Glutamatergic neuron (in vitro differentiated cells): ENCODE data around the gene REEP5. TPM values are rescaled to one million over a fixed set of nuclear protein-coding genes. Genes with fewer than 3 reads are reported as not detected.
A peak's percentile ranks its signal among the peaks of the same experiment; 100 is the strongest.

Source experiments
- DNase-seq: peaks from one replicate; pipeline ENCODE4 v3.0.0; 2022
- H3K27ac Mint-ChIP-seq: one replicate; pipeline ENCODE4 v1.8.0; 2020; ENCODE audit warnings: mild to moderate bottlenecking, mixed read lengths, inconsistent platforms; ENCODE audit not compliant: unreplicated experiment
- H3K27me3 Mint-ChIP-seq: one replicate; pipeline ENCODE4 v1.8.0; 2020; ENCODE audit warnings: mild to moderate bottlenecking, moderate library complexity, mixed read lengths, inconsistent platforms; ENCODE audit not compliant: unreplicated experiment
- H3K36me3 Mint-ChIP-seq: one replicate; pipeline ENCODE4 v1.8.0; 2020; ENCODE audit warnings: mild to moderate bottlenecking, mixed read lengths, inconsistent platforms; ENCODE audit not compliant: unreplicated experiment
- H3K4me1 Mint-ChIP-seq: one replicate; pipeline ENCODE4 v1.8.0; 2020; ENCODE audit warnings: mild to moderate bottlenecking, low read depth, mixed read lengths, inconsistent platforms; ENCODE audit not compliant: unreplicated experiment
- H3K4me3 Mint-ChIP-seq: one replicate; pipeline ENCODE4 v1.8.0; 2020; ENCODE audit warnings: mild to moderate bottlenecking, mixed read lengths, inconsistent platforms; ENCODE audit not compliant: unreplicated experiment
- H3K9me3 Mint-ChIP-seq: one replicate; pipeline ENCODE4 v1.8.0; 2020; ENCODE audit warnings: mild to moderate bottlenecking, moderate library complexity, mixed read lengths, inconsistent platforms; ENCODE audit not compliant: unreplicated experiment
- long read RNA-seq: library from polyadenylated mRNA; unstranded; transcript quantifications from one replicate; pipeline ENCODE4 v2.0.0, GENCODE V29; 2020; ENCODE audit not compliant: unreplicated experiment
- total RNA-seq: library from RNA; stranded (reverse); fragmentation: NEBNext Ultra II Directional; extraction: Animal tissue kit (Norgen Biotek cat#: 25700); gene quantifications from one replicate; pipeline ENCODE4 v1.2.1, GENCODE V29; 2021; ENCODE audit not compliant: unreplicated experiment
- TF ChIP-seq, protein P1 (sequence below): fragments of 200-600 bp; sonication (generic); IDR thresholded peaks from one replicate; pipeline ENCODE4 v1.5.0; 2021; ENCODE audit not compliant: partially characterized antibody, unreplicated experiment

REEP5 gene
- 108 TPM for total RNA-seq
- long read RNA-seq, transcript REEP5-202 (5 exons, 3,326 nt): major isoform, 125 of 131 reads
- long read RNA-seq, partial matches to known transcripts: 1 of 131 reads
- long read RNA-seq, other reads (novel, unspliced or antisense): 5 of 131 reads

DNA sequence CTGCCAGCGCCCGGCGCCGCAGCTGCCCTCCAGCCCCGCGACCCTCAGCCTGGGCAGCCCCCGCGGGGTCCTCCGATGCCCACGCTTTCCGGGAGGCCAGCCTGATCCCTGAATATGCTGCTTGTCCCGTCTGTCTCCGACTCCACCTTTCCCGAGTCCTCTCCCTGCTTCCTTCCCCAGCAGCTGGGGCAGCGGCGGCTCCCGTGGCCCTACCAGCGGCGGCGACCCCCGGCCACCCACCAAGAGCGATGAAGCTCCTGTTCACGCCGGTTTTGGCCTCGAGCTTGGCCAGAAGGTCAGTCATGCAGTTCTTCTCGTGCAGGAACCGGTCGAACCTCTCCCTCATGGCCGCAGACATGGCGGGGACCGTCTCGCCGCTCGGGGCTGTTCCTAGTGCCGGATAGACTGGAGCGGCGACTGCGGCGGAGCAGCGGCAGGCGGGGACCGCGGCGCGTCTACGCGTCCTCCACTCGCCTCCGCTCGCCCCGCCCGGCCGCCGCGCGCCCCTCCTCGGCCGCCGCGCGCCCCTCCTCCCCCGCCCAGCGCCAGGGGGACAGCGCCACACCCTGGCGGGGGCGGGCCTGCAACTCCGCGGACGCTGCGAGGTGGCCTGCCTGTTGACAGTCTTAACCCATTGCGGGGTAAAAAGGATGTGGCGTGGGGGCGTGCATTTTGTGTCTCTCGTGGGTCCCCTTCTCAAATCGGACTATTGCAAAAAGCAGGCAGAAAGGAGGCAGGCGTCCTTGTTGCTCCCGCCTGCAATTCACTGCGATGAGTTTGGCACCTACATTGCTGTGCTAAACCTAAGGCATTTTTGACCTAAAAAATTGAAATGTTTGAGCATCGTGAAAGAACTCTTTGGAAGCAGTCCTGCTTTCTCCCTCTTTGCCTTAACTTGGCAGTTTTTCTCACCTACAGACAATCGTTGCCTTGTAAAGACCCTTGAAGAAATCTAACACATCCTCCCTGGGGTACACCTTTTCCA is at the start of gene REEP5:
Gene REEP5 (minus strand): TSS at position 395 of the 985 bp plus-strand sequence. CDS start 37 bp downstream, at position 358.
- H3K27ac Mint-ChIP-seq: peak within 1 kb of the TSS; percentile 98
- peaks cover 6% of the 10 kb centered on the region for H3K27me3 Mint-ChIP-seq
- DNase-seq: peak; percentile 92
- TF ChIP-seq, protein P1, sequence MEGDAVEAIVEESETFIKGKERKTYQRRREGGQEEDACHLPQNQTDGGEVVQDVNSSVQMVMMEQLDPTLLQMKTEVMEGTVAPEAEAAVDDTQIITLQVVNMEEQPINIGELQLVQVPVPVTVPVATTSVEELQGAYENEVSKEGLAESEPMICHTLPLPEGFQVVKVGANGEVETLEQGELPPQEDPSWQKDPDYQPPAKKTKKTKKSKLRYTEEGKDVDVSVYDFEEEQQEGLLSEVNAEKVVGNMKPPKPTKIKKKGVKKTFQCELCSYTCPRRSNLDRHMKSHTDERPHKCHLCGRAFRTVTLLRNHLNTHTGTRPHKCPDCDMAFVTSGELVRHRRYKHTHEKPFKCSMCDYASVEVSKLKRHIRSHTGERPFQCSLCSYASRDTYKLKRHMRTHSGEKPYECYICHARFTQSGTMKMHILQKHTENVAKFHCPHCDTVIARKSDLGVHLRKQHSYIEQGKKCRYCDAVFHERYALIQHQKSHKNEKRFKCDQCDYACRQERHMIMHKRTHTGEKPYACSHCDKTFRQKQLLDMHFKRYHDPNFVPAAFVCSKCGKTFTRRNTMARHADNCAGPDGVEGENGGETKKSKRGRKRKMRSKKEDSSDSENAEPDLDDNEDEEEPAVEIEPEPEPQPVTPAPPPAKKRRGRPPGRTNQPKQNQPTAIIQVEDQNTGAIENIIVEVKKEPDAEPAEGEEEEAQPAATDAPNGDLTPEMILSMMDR: peak; percentile 76
- H3K4me1 Mint-ChIP-seq: peaks cover 26% of the 10 kb centered on the region
- H3K36me3 Mint-ChIP-seq: no peaks in the 10 kb centered on the region
- H3K4me3 Mint-ChIP-seq: peak within 1 kb of the TSS; percentile 99
- peaks cover 12% of the 10 kb centered on the region for H3K9me3 Mint-ChIP-seq

DNA sequence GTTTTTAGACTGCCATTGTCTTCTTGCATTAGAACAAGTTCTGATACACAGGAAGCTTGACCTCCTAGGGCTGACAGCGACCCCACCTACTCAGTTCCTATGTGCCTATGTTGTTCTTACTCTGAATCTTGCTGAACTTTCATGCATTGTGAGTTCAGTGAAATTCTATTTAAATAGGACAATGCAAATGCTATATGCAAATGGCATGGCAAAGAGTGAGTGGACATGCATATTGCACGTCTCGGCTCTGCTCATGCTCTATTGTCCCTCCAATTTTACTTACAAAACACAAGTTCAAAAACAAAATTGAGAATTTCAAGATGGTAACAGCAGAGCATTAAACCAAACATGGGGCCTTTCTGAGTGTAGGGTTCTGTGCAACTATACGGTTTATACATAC is 49.2 kb upstream of the REEP5 start:
- no peak overlapping the region for H3K27ac Mint-ChIP-seq
- H3K27me3 Mint-ChIP-seq: peaks cover 11% of the 10 kb centered on the region
- peaks cover 17% of the 10 kb centered on the region for H3K4me1 Mint-ChIP-seq
- no peak overlapping the region for H3K4me3 Mint-ChIP-seq
- DNase-seq: no peak
- TF ChIP-seq, protein P1: no peak
- H3K9me3 Mint-ChIP-seq: peaks cover 11% of the 10 kb centered on the region
- peaks cover 3% of the 10 kb centered on the region for H3K36me3 Mint-ChIP-seq

DNA sequence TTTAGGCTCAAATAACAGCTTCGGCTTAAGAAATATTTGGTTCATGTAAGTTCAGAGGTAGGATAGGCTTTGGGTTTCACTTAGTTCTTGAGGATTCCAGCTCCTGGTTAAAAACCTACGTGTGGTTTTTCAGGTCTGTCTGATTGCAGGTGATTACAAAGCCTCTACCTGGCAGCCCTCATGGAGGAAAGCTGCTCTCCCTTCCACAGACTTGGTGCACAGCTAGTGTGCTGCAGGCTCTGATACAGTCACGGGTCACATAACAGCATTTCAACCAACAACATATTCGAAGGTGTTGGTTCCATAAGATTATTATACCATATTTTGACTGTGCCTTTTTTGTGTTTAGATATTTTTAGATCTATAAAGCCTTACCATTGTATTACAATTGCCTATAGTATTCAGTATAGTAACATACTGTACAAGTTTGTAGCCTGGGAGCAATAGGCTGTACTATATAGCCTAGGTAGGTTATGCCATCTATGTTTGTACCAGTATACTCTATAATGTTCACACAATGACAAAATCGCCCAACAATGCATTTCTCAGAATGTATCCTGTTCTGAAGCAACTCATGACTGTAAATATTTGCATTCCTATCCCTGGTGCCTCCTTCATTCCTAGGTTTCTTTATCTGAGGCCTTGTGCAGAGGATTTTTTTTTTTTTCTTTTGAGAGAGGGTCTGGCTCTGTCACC is 46.5 kb upstream of the REEP5 start:
- TF ChIP-seq, protein P1: no peak
- peaks cover 2% of the 10 kb centered on the region for H3K9me3 Mint-ChIP-seq
- no peak for DNase-seq

DNA sequence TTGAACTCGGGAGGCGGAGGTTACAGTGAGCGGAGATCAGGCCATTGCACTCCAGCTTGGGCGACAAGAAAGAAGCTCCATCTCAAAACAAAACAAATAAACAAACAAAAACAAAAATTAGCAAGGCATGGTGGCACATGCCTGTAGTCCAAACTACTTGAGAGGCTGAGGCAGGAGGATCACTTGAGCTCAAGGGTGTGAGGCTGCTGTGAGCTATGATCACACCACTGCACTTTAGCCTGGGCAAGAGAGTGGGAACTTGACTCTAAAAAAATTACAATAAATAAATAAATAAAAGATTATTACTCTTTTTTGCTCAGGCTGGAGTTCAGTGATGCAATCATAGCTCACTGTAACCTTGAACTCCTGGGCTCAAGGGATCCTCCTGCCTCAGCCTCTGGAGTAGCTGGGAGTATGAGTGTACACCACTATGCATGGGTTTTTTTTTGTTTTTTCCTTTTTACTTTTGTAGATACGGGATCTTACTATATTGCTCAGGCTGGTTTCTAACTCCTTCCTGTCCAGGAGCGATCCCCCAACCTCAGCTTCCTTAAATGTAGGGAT is 45.6 kb upstream of the REEP5 start:
- no peak overlapping the region for H3K27ac Mint-ChIP-seq
- H3K4me3 Mint-ChIP-seq: no peak overlapping the region
- no peak for DNase-seq
- TF ChIP-seq, protein P1: no peak
- peaks cover 2% of the 10 kb centered on the region for H3K9me3 Mint-ChIP-seq
- peaks cover 14% of the 10 kb centered on the region for H3K4me1 Mint-ChIP-seq
- no peaks in the 10 kb centered on the region for H3K27me3 Mint-ChIP-seq
- peaks cover 3% of the 10 kb centered on the region for H3K36me3 Mint-ChIP-seq

More for the DNA sequence above, 46.5 kb upstream of the REEP5 start:
- H3K4me1 Mint-ChIP-seq: peaks cover 7% of the 10 kb centered on the region
- peaks cover 3% of the 10 kb centered on the region for H3K36me3 Mint-ChIP-seq
- H3K4me3 Mint-ChIP-seq: no peak overlapping the region
- H3K27ac Mint-ChIP-seq: no peak overlapping the region
- no peaks in the 10 kb centered on the region for H3K27me3 Mint-ChIP-seq
